DND-41 (cell line): Measurements from ENCODE around the gene OST4.

Source experiments
- ATAC-seq: fragments of 200-7000 bp; cut with Tn5 transposase; 3 replicates; pipeline ENCODE4 v1.9.1; 2021; ENCODE audit warnings: low read depth; ENCODE audit not compliant: insufficient read depth
- DNase-seq: peaks from one replicate; pipeline ENCODE4 v3.0.0-alpha.2; 2020
- H2AFZ ChIP-seq: 2 replicates; pipeline ENCODE4 v1.6.0; 2012; ENCODE audit warnings: low read depth, low read length
- H3K27ac ChIP-seq: 2 replicates; pipeline ENCODE4 v1.5.1; 2012; ENCODE audit warnings: low read length, inconsistent platforms
- H3K27me3 ChIP-seq: fragments of 200-600 bp; sonication (generic); 2 replicates; pipeline ENCODE4 v1.6.0; 2012; ENCODE audit warnings: low read length, mild to moderate bottlenecking, inconsistent platforms; ENCODE audit not compliant: insufficient read depth, poor library complexity
- H3K36me3 ChIP-seq: 2 replicates; pipeline ENCODE4 v1.5.1; 2012; ENCODE audit warnings: low read length, inconsistent platforms; ENCODE audit not compliant: insufficient read depth
- H3K4me1 ChIP-seq: 2 replicates; pipeline ENCODE4 v1.5.1; 2012; ENCODE audit warnings: mild to moderate bottlenecking, low read length; ENCODE audit not compliant: insufficient read depth
- H3K4me2 ChIP-seq: 2 replicates; pipeline ENCODE4 v1.6.0; 2012; ENCODE audit warnings: mild to moderate bottlenecking, moderate library complexity, low read length, inconsistent platforms; ENCODE audit not compliant: insufficient read depth
- H3K4me3 ChIP-seq, 2 experiments: fragments of 200-600 bp in 1 of 2; shearing (Covaris generic) in 1 of 2; 2 replicates each; pipeline ENCODE4 v1.5.1; 2012 to 2016; ENCODE audit warnings: inconsistent platforms in 2 of 2, low read length in 2 of 2, mild to moderate bottlenecking in 2 of 2, low read depth in 1 of 2, moderate library complexity in 1 of 2
- H3K79me2 ChIP-seq: 2 replicates; pipeline ENCODE4 v1.6.0; 2012; ENCODE audit warnings: low read length, inconsistent platforms; ENCODE audit not compliant: insufficient read depth
- H3K9ac ChIP-seq: 2 replicates; pipeline ENCODE4 v1.6.0; 2012; ENCODE audit warnings: low read depth, mild to moderate bottlenecking, inconsistent platforms, low read length, moderate library complexity
- H3K9me3 ChIP-seq: 2 replicates; pipeline ENCODE4 v1.5.1; 2012; ENCODE audit warnings: low read length, moderate library complexity, mild to moderate bottlenecking, inconsistent platforms; ENCODE audit not compliant: insufficient read depth, severe bottlenecking
- H4K20me1 ChIP-seq: 2 replicates; pipeline ENCODE4 v1.6.0; 2012; ENCODE audit warnings: low read length; ENCODE audit not compliant: insufficient read depth
- EZH2 ChIP-seq: IDR thresholded peaks from 3 replicates; pipeline ENCODE4 v1.6.1; 2012; ENCODE audit warnings: borderline replicate concordance, low read depth, mild to moderate bottlenecking, moderate library complexity, low read length, inconsistent platforms; ENCODE audit not compliant: severe bottlenecking
- TF ChIP-seq, protein P1 (sequence below): IDR thresholded peaks from 2 replicates; pipeline ENCODE4 v1.5.1; 2012; ENCODE audit warnings: borderline replicate concordance, low read length, moderate library complexity, mild to moderate bottlenecking; ENCODE audit not compliant: poor library complexity, severe bottlenecking; ENCODE audit errors: extremely low read depth

OST4 gene

DNA sequence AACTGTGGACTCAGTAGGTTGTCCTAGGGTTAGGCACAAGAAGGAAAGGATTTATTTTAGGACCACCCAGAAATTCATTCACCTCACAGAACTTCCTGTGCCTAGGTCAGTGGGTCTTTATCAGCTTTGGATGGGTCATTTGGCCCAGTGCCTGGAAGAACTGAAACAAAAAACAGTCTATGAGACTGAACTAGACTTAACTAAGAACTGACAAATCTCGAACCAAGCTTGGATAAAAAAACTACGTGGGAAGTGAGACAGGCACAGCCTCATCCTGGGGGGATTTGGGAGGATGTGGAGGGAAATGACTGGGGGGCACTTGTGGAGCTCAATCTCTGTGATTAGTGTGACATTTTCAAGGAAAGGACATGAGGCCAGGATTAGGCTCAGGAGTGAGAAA, 2.3 kb upstream of the OST4 start:
- no peaks in the 10 kb centered on the region for H3K27me3 ChIP-seq
- peaks cover 16% of the 10 kb centered on the region; the same call in 1 of the 2 replicates for H4K20me1 ChIP-seq
- ATAC-seq (no peak), DNase-seq (no peak)
- no peak overlapping the region for H2AFZ ChIP-seq
- H3K9ac ChIP-seq = no peak overlapping the region
- H3K4me3 ChIP-seq = no peak overlapping the region
- no peaks in the 10 kb centered on the region for H3K9me3 ChIP-seq
- H3K36me3 ChIP-seq = peaks cover 19% of the 10 kb centered on the region
- no peak overlapping the region for H3K4me2 ChIP-seq
- H3K79me2 ChIP-seq = peaks cover 26% of the 10 kb centered on the region
- TF ChIP-seq, protein P1, sequence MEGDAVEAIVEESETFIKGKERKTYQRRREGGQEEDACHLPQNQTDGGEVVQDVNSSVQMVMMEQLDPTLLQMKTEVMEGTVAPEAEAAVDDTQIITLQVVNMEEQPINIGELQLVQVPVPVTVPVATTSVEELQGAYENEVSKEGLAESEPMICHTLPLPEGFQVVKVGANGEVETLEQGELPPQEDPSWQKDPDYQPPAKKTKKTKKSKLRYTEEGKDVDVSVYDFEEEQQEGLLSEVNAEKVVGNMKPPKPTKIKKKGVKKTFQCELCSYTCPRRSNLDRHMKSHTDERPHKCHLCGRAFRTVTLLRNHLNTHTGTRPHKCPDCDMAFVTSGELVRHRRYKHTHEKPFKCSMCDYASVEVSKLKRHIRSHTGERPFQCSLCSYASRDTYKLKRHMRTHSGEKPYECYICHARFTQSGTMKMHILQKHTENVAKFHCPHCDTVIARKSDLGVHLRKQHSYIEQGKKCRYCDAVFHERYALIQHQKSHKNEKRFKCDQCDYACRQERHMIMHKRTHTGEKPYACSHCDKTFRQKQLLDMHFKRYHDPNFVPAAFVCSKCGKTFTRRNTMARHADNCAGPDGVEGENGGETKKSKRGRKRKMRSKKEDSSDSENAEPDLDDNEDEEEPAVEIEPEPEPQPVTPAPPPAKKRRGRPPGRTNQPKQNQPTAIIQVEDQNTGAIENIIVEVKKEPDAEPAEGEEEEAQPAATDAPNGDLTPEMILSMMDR = no peak
- TF ChIP-seq EZH2 = no peak
- H3K4me1 ChIP-seq = peaks cover 55% of the 10 kb centered on the region
- H3K27ac ChIP-seq = no peak overlapping the region

DNA sequence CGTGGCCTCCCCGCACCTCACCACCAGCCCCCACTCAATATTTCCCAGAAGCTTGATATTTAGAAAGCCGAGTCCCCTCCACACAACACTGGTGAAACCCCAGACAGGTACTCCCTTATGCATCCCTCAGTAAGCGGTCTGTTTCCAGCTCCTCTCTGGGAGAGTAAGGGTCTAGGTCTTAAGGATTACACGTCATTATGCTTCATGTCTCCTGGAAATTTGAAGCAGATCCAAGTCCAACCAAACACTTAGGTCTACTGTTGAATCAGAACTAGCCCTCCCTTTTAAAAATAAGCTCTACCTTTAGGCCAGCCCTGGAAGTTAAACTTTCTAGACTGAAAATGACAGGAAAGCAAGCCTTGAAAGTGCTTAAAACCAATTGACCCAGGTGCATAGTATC, 1.5 kb upstream of the OST4 start:
- Histone ChIP-seq H3K36me3 (peaks cover 28% of the 10 kb centered on the region), H3K4me3 (no peak overlapping the region), H3K4me1 (peaks cover 55% of the 10 kb centered on the region), H3K9me3 (no peaks in the 10 kb centered on the region), H4K20me1 (peaks cover 20% of the 10 kb centered on the region; the same call in 1 of the 2 replicates), H2AFZ (no peak overlapping the region), H3K27ac (no peak overlapping the region), H3K27me3 (no peaks in the 10 kb centered on the region), H3K9ac (no peak overlapping the region), H3K79me2 (peaks cover 28% of the 10 kb centered on the region), H3K4me2 (peak overlapping the region; percentile 95; the same call in 1 of the 2 replicates)
- no peak for DNase-seq
- ATAC-seq = no peak
- TF ChIP-seq EZH2 = no peak
- TF ChIP-seq, protein P1 = no peak

DNA sequence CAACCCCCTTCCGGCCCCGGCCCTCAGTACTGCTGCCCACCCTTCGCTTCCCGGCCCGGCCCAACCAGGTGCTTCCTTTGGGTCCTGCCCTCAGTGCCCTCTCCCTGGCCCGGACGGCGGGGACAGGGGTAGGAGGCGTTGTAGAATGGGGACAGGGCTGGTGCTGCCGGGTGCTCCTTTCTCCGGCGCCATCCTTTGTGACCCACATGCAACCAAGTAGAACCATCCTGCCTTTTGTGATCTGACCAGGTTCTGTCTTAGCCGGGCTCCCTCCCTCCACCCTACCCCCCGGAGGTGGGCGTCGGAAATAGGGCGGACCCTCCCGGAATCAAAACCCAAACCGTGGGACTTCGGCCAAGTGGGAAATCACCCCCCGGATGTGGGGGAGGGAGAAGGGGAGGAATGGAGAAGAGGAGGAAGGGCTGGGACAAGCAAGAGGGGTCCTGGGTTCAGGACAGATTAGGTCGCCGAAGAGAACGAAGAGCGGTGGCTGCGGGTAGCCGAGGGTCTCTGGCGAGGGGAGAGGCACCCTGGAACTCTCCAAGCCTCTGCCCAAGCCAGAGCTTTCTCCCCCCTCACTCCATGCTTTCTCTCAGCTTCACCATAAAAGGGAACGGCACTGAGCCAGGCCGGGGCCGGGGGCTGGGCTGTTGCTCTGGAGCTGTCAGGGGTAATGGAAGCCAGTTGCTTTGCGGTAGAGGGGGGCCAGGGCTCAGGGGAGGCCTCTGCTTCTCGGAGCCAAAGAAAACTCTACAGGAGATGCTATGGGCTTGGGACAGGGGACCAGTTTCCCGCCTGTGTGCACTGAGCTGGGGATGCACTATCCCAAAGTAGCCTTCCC, 756 bp upstream of the OST4 start:
- H3K9ac ChIP-seq = peak overlapping the region; percentile 84
- peak overlapping the region; percentile 78 for H3K27ac ChIP-seq
- peaks cover 35% of the 10 kb centered on the region for H3K36me3 ChIP-seq
- DNase-seq (no peak), ATAC-seq (no peak; the same call in 1 of the 3 replicates)
- H3K79me2 ChIP-seq = peaks cover 28% of the 10 kb centered on the region
- TF ChIP-seq EZH2 = no peak
- TF ChIP-seq, protein P1 = no peak
- peaks cover 55% of the 10 kb centered on the region for H3K4me1 ChIP-seq
- peak overlapping the region; percentile 84 to 91; a peak in 3 of 4 replicates for H3K4me3 ChIP-seq
- H4K20me1 ChIP-seq = peaks cover 20% of the 10 kb centered on the region; the same call in 1 of the 2 replicates
- H3K27me3 ChIP-seq = no peaks in the 10 kb centered on the region
- peak overlapping the region; percentile 95 for H3K4me2 ChIP-seq
- no peaks in the 10 kb centered on the region for H3K9me3 ChIP-seq
- peak overlapping the region; percentile 73 for H2AFZ ChIP-seq
